ENCODE results near the gene EDN2. TPM values are rescaled to one million over a fixed set of nuclear protein-coding genes. Genes with fewer than 3 reads are reported as not detected.

The EDN2 gene
- total and polyA plus RNA-seq, 2 of the 8 experiments (the other 6 are each of a cell fraction or from before 2014, with no cell fraction given): 0.32 to 0.39 TPM

DNA sequence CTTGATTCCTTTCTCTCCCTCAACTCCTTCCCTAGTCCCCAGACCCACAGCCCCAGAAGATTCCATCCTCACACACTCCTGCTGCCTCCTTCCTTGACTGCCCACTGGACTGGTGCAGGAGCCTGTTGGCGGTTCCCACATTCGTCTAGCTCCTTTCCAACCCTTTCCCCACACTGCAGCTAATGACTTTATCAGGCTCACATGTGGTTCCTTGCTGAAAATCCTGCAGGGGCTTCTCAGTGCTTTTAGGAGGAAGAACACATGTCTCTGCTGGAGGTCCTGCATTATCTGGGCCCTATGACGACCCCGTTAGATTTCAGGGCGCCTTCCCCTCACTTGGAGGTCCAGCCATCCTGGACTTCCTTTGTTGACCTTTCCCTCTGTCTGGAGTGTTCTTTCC lies 50.2 kb downstream of the EDN2 start:
- H3K23me2 ChIP-seq (ENCODE audit: low read depth, low read length): no peaks in the 10 kb centered on the region
- H3K79me2 ChIP-seq (ENCODE audit: control insufficient read depth in 1 of 2, insufficient read depth in 2 of 2, low read length in 2 of 2): no peaks in the 10 kb centered on the region
- H2BK15ac ChIP-seq (ENCODE audit: low read length): no peak overlapping the region; the same call in 1 of the 2 replicates
- H4K20me1 ChIP-seq (replicated peaks in 1 of 2; ENCODE audit: control insufficient read depth in 1 of 2, insufficient read depth in 2 of 2, low read length in 2 of 2): no peaks in the 10 kb centered on the region
- ChIA-PET POLR2A (ENCODE audit: partially characterized antibody) (no interaction called here), CTCF (ENCODE audit: partially characterized antibody) (interaction anchor here (0.6 to 16.2 kb wide), 40 partner anchors 10 to 602 kb away, joined by 3 to 420 read pairs (median 10); partner anchors contain the start of genes EDN2 and FOXO6)
- H2AK5ac ChIP-seq (ENCODE audit: low read depth, low read length): no peak overlapping the region
- H3K56ac ChIP-seq (replicated peaks; ENCODE audit: insufficient read length, low read depth, low read length): no peak overlapping the region
- DNase-seq (ENCODE audit: low read depth in 1 of 2, low spot score in 2 of 2): no peak
- no peak overlapping the region for H3K4me3 ChIP-seq (ENCODE audit: extremely low read depth in 1 of 4, insufficient read depth in 2 of 4, low read depth in 3 of 4, low read length in 4 of 4)
- H3K18ac ChIP-seq (ENCODE audit: extremely low read depth, low read length): no peak overlapping the region
- TF ChIP-seq, protein P1, sequence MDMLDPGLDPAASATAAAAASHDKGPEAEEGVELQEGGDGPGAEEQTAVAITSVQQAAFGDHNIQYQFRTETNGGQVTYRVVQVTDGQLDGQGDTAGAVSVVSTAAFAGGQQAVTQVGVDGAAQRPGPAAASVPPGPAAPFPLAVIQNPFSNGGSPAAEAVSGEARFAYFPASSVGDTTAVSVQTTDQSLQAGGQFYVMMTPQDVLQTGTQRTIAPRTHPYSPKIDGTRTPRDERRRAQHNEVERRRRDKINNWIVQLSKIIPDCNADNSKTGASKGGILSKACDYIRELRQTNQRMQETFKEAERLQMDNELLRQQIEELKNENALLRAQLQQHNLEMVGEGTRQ (IDR thresholded peaks at IDR 0.05; ENCODE audit: low read length): no peak
- TF ChIP-seq EP300 (IDR thresholded peaks at IDR 0.05; ENCODE audit: borderline replicate concordance in 1 of 2, low read depth in 2 of 2, low read length in 2 of 2) (no peak), EGR1 (IDR thresholded peaks at IDR 0.05; ENCODE audit: borderline replicate concordance, low read depth, low read length) (no peak), BACH1 (IDR thresholded peaks at IDR 0.05; ENCODE audit: low read length) (no peak), GABPA (IDR thresholded peaks at IDR 0.05; ENCODE audit: borderline replicate concordance, insufficient read depth, low read length) (no peak), RXRA (IDR thresholded peaks at IDR 0.05; ENCODE audit: insufficient read depth, low read depth, low read length) (no peak), SP2 (IDR thresholded peaks at IDR 0.05; ENCODE audit: low read length) (no peak), KDM1A (IDR thresholded peaks at IDR 0.05; ENCODE audit: borderline replicate concordance, low read length) (no peak)
- no peaks in the 10 kb centered on the region for H3K79me1 ChIP-seq (ENCODE audit: low read depth, low read length)
- no peak overlapping the region for H3K14ac ChIP-seq (ENCODE audit: insufficient read length)
- FAIRE-seq: no peak
- H3K9me3 ChIP-seq (ENCODE audit: insufficient read depth in 2 of 2, low read depth in 1 of 2, low read length in 1 of 2): no peaks in the 10 kb centered on the region
- H4K5ac ChIP-seq (ENCODE audit: insufficient read length, low read depth, low read length): no peak overlapping the region
- 86% methylated on average over 5 of the region's 5 CpGs; no CpG with 5 or more reads in 1 of the 2 experiments for WGBS, 2 experiments (ENCODE audit: extremely low coverage in 1 of 2, insufficient coverage in 1 of 2, insufficient read length in 1 of 2, insufficient replicate concordance in 2 of 2, low coverage in 1 of 2, low lambda C conversion rate in 2 of 2, missing lambda C conversion rate in 1 of 2)
- H2AFZ ChIP-seq (ENCODE audit: low read length): no peak overlapping the region
- H2BK5ac ChIP-seq (ENCODE audit: low read depth, low read length): no peak overlapping the region
- H3K23ac ChIP-seq (ENCODE audit: insufficient read length): no peak overlapping the region
- no peak overlapping the region for H3K4ac ChIP-seq (replicated peaks; ENCODE audit: insufficient read length, low read depth, low read length)
- H3K27me3 ChIP-seq (replicated peaks in 1 of 4; ENCODE audit: control insufficient read depth in 3 of 4, extremely low read depth in 1 of 4, insufficient read depth in 3 of 4, low read length in 3 of 4): no peaks in the 10 kb centered on the region
- H2BK120ac ChIP-seq (replicated peaks; ENCODE audit: low read depth, low read length): no peak overlapping the region
- H3K9ac ChIP-seq (replicated peaks in 1 of 4; ENCODE audit: extremely low read depth in 1 of 4, low read depth in 3 of 4, low read length in 3 of 4): no peak overlapping the region
- no peak overlapping the region for H3K4me2 ChIP-seq (ENCODE audit: insufficient read depth in 1 of 2, low read depth in 2 of 2, low read length in 2 of 2)
- no peak overlapping the region for H2BK12ac ChIP-seq (ENCODE audit: low read depth, low read length)
- no peak overlapping the region for H3K27ac ChIP-seq (ENCODE audit: low read depth, low read length)
- H2BK20ac ChIP-seq (ENCODE audit: low read length): no peak overlapping the region
- H3K4me1 ChIP-seq (replicated peaks in 1 of 4; ENCODE audit: control insufficient read depth in 3 of 4, insufficient read depth in 4 of 4, low read length in 3 of 4): peaks cover 0 to 10% (median 4%) of the 10 kb centered on the region in 4 experiments; a peak in 5 of 7 replicates
- H3K36me3 ChIP-seq (ENCODE audit: control insufficient read depth in 2 of 4, insufficient read depth in 4 of 4, low read length in 3 of 4): no peaks in the 10 kb centered on the region
- H4K8ac ChIP-seq (ENCODE audit: extremely low read depth, insufficient read depth, low read length): no peak overlapping the region
- no peak overlapping the region for H4K91ac ChIP-seq (replicated peaks; ENCODE audit: insufficient read length, low read length)
